Natural killer cell treated with Interleukin-12 subunit alpha and Interleukin-12 subunit beta and Interleukin-15 and Interleukin-18, amount 100 ng/mL, for 72 hours (primary cell): ENCODE results near the gene NUDT16L1. TPM values are rescaled to one million over a fixed set of nuclear protein-coding genes. Genes with fewer than 3 reads are reported as not detected.

Experiments
- ATAC-seq, 2 donors: fragments of 150-1000 bp; cut with Tn5 transposase in 1 of 2; sonication (Bioruptor Pico), chemical (Tn5 transposase) in 1 of 2; 2 replicates each; pipeline ENCODE4 v1.10.0; 2021
- DNase-seq: peaks from one replicate; pipeline ENCODE4 v3.0.0; 2022; ENCODE audit warnings: low spot score
- H3K27ac Mint-ChIP-seq, 2 donors: 1 replicate in 1 of 2; 2 replicates in 1 of 2; pipeline ENCODE4 v1.8.0; 2022; ENCODE audit warnings: mixed read lengths in 2 of 2, mild to moderate bottlenecking in 1 of 2, moderate library complexity in 1 of 2
- H3K27me3 Mint-ChIP-seq, 2 donors: 1 replicate in 1 of 2; 2 replicates in 1 of 2; pipeline ENCODE4 v1.8.0; 2022; ENCODE audit warnings: mixed read lengths in 2 of 2
- H3K36me3 Mint-ChIP-seq: one replicate; pipeline ENCODE4 v1.8.0; 2022; ENCODE audit warnings: mixed read lengths
- H3K4me1 Mint-ChIP-seq, 2 donors: 1 replicate in 1 of 2; 2 replicates in 1 of 2; pipeline ENCODE4 v1.8.0; 2022; ENCODE audit warnings: low read depth in 2 of 2, mixed read lengths in 2 of 2, mild to moderate bottlenecking in 1 of 2
- H3K4me3 Mint-ChIP-seq: one replicate; pipeline ENCODE4 v1.8.0; 2022; ENCODE audit warnings: mixed read lengths
- H3K9me3 Mint-ChIP-seq: 2 replicates; pipeline ENCODE4 v1.8.0; 2022; ENCODE audit warnings: mixed read lengths
- total RNA-seq, 2 donors: library from RNA; stranded (reverse); gene quantifications; one replicate each; pipeline ENCODE4 v1.2.3, GENCODE V29; 2022

The NUDT16L1 gene
- total RNA-seq, 2 donors from 2014 or later = 37.3 to 57.0 TPM

DNA sequence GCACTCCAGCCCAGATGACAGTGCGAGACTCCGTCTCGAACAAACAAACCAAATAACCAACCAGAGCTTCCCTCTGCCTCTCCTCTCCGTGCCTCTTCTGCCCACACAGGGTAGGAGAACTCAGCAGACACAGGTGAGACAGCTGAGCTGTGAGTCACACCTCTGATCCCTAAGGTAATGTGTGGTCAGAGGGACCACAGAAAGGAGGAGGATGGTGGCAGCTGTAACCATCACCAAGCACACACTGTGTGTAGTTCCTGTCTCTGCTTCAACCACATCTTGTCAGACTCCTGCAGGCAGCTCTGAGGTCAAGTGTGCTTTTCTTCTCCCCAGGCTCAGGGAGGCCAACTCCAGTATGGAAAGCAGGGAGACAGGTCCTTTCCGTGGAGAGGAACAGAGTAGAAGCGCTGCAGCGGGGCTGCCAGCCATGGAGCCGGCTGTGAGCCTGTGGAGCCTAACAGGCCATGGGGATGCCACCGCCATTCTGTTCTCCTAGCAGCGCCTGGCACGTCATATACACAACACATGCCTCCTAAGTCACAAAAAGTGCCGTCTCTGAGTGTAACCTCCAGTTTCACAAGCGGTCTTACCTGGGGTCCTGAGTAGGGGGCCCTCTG, 7.1 kb downstream of the NUDT16L1 start:
- H3K9me3 Mint-ChIP-seq = no peaks in the 10 kb centered on the region
- no peak for ATAC-seq
- no peak overlapping the region for H3K4me3 Mint-ChIP-seq
- H3K27ac Mint-ChIP-seq = no peak overlapping the region
- H3K36me3 Mint-ChIP-seq = peaks cover 6% of the 10 kb centered on the region
- DNase-seq = peak; percentile 37
- peaks cover 2% of the 10 kb centered on the region in 2 donors for H3K4me1 Mint-ChIP-seq
- H3K27me3 Mint-ChIP-seq = no peaks in the 10 kb centered on the region

DNA sequence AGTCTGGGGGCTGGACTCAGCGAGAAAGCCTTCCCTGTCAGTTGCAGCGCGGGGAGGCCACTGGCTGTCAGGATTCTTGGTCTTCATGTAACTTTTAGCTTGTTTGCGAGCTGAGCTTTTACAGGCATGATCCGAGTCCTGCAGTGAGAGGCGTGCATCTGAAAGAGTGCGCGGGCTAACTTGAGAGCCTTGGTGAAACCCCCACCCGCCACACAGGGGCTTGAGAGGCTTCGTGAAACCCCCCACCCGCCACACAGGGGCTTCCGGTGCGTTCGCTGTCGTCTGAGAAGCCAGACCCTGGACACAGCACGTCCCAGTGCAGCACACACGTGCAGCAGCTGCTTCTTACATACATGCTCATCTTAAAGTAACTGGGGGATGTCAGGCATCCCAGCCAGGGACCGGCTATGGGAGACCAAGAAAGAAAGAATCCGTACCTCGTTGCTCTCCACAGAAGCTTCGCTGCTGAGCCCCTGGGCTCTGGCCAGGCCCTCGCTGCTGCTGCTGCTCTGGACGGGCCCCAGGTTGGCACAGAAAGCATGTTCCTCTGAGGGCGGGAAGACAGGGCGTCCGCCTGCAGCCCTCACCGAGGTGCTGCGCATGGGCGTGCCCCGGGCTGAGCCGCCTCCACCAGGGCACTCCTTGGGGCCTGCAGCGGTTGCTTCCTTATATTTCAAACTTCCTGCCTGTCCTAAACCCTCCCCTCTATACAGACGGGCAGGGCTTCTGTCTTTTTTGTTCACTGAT, 7.8 kb downstream of the NUDT16L1 start:
- Mint-ChIP-seq H3K27me3 (no peaks in the 10 kb centered on the region), H3K4me3 (no peak overlapping the region), H3K36me3 (peaks cover 6% of the 10 kb centered on the region), H3K27ac (no peak overlapping the region), H3K9me3 (no peaks in the 10 kb centered on the region), H3K4me1 (no peaks in the 10 kb centered on the region)
- DNase-seq (peak; percentile 29), ATAC-seq (no peak)

DNA sequence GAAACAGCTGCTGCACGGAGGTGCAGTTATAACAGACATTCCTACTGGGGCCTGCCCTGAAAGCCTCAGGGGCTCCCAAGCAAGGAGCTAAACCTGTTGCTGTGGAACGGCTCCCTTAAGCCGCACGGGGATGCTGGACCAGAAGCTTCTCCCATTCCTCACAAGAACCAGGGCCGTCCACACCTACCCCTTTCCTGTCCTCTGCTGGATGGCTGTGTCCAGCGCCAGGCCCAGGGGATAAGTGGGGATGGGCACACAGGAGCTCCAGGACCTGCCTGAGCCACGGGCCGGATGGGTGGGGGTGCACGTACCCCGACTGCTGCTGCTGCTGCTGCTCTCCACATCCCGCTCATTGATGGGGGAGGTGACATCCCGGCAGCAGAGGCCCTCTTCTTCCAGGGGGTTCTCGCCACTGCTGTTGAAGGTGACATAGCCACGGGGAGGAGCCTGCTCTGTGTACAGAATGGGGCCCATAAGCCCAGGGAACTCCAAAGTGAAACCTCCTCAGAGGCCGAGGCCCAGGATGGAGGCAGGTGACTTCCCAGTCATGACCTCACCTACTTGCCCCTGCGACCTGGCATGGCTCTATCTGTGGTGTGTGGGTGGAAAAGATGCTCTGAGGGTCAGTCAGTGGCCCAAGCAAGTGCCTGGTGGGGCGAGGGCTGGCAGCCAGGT, 8.6 kb downstream of the NUDT16L1 start:
- Mint-ChIP-seq H3K27ac (no peak overlapping the region), H3K4me3 (no peak overlapping the region), H3K36me3 (peaks cover 10% of the 10 kb centered on the region), H3K4me1 (peaks cover 0 to 3% of the 10 kb centered on the region in 2 donors), H3K9me3 (no peaks in the 10 kb centered on the region), H3K27me3 (no peaks in the 10 kb centered on the region)
- DNase-seq = peak; percentile 35
- ATAC-seq = no peak

DNA sequence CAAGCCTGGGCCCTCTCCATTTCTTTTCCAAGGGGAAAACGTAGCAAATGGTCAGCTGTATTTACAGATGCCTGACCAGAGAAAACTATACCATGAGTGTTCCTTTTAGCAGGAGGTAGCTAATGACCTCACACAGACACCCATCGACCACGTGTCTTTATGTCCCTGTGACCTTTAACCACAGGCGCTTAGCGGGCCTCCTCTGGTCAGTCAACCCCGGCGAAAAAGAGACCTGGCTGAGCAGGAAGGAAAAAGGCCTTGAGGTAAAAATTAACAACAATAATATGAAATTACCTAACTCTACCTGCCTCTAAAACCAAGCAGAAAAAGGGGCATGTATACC, 9.1 kb downstream of the NUDT16L1 start:
- H3K36me3 Mint-ChIP-seq = peaks cover 11% of the 10 kb centered on the region
- H3K9me3 Mint-ChIP-seq = no peaks in the 10 kb centered on the region

DNA sequence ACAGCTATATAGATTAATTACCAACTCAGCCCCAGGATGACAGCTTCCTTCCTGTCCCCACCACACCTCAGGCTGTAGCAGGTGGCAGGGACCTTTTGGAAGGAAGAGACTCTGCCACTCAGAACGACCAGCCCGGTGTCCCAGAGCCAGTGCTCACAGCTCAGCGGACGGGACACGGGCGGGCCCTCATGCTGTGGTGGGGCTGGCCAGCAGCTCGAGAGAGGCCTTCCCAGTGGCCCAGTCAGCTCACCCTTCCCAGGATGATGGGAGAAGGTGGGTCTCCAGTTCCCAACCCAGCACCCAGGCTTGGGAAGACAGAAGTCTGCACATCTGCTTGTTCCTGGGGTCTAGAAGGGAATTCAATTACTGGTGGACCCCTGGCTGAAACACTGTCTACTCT, 10.5 kb downstream of the NUDT16L1 start:
- peaks cover 0 to 3% of the 10 kb centered on the region in 2 donors for H3K4me1 Mint-ChIP-seq
- H3K9me3 Mint-ChIP-seq = no peaks in the 10 kb centered on the region
- no peak overlapping the region for H3K27ac Mint-ChIP-seq
- H3K36me3 Mint-ChIP-seq = peaks cover 11% of the 10 kb centered on the region
- no peaks in the 10 kb centered on the region for H3K27me3 Mint-ChIP-seq
- ATAC-seq = no peak
- no peak for DNase-seq
- no peak overlapping the region for H3K4me3 Mint-ChIP-seq

More for the DNA sequence above, 9.1 kb downstream of the NUDT16L1 start:
- Mint-ChIP-seq H3K4me3 (no peak overlapping the region), H3K4me1 (peaks cover 0 to 3% of the 10 kb centered on the region in 2 donors), H3K27me3 (no peaks in the 10 kb centered on the region), H3K27ac (no peak overlapping the region)
- no peak for DNase-seq
- ATAC-seq = no peak

DNA sequence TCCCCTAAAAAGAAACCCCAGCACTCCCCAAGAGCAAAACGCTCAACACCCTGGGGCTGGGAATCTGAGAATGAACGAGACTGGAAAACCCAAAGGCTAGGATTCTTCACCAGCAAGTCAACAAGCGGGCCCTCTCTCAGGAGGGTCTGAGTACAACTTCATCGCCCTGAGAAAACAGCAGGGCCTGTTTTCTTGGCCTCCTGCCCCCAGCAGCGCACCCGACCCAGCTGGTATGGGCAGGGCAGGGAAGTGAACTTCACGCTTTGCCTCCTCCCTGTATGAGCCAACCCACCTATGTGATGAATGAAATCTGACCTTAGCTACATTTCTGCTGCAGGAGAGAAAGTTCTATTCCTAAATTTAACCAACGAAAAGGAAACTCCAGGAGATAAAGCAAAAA, 11.1 kb downstream of the NUDT16L1 start:
- Mint-ChIP-seq H3K9me3 (no peaks in the 10 kb centered on the region), H3K27me3 (no peaks in the 10 kb centered on the region), H3K27ac (no peak overlapping the region), H3K4me3 (no peak overlapping the region), H3K36me3 (peaks cover 11% of the 10 kb centered on the region), H3K4me1 (peaks cover 0 to 3% of the 10 kb centered on the region in 2 donors)
- DNase-seq (no peak), ATAC-seq (no peak)

DNA sequence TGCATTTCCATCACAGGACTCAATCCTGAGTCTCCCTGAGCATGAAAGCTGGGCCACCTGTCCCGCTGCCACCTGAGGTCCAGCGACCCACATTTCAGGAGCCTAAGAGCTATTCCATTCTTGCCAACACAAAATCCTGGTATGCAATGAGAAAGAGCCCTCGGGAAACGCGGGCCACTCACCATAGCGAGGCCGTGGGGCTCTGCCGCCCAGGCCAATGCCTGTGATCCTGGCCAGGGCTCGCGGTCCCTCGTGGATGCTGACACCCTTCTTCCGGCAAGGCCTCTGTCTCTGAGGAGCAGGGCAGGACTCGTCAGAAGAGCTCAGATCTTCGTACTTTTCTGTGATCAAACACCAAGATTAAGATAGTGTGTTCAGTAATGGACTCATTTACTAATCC, 11.6 kb downstream of the NUDT16L1 start:
- no peak overlapping the region for H3K27ac Mint-ChIP-seq
- peaks cover 0 to 3% of the 10 kb centered on the region in 2 donors for H3K4me1 Mint-ChIP-seq
- H3K27me3 Mint-ChIP-seq = no peaks in the 10 kb centered on the region
- H3K4me3 Mint-ChIP-seq = no peak overlapping the region
- no peak for ATAC-seq
- H3K9me3 Mint-ChIP-seq = no peaks in the 10 kb centered on the region
- H3K36me3 Mint-ChIP-seq = peaks cover 6% of the 10 kb centered on the region
- peak; percentile 53 for DNase-seq

DNA sequence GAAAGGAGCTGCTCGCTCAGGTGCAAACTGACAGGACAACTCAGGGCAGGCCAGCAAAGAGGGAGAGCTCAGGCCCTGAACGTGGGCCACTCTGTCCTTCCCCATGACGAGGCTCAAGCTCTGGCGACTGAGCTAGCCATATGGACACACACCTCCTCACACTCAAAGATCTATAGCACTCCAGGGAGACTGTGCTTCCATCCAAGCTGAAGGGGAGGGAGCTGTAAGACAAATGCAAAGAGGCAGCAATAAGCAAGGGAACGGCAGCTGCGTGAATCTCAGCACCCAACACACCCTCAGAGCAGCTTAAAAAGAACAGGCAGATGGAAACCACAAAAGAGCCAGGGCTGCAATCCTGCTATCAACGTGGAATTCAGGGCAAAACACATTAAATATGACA, 13.5 kb downstream of the NUDT16L1 start:
- H3K36me3 Mint-ChIP-seq = peaks cover 6% of the 10 kb centered on the region
- peak overlapping the region in 1 of 2 donors; percentile 28 for H3K27ac Mint-ChIP-seq
- H3K4me1 Mint-ChIP-seq = peaks cover 0 to 3% of the 10 kb centered on the region in 2 donors
- no peaks in the 10 kb centered on the region for H3K9me3 Mint-ChIP-seq
- no peak overlapping the region for H3K4me3 Mint-ChIP-seq
- DNase-seq (no peak), ATAC-seq (no peak)
- H3K27me3 Mint-ChIP-seq = no peaks in the 10 kb centered on the region

DNA sequence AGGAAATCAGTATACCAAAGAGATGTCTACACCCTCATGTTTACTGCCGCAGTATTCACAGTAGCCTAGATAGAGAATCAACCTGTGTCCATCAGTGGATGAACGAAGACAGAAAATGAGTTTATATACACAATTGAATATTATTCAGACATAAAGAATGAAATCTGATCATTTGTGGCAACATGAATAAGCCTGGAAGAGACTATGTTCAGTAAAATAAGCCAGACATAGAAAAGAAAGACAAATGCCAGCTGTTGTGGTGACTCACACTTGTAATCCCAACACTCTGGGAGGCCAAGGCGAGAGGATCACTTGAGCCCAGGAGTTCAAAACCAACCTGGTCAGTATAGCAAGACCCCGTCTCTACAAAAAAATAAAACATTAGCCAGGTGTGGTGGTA, 16.1 kb downstream of the NUDT16L1 start:
- H3K4me1 Mint-ChIP-seq = peaks cover 0 to 3% of the 10 kb centered on the region in 2 donors
- H3K36me3 Mint-ChIP-seq = peaks cover 6% of the 10 kb centered on the region
- no peak overlapping the region for H3K27ac Mint-ChIP-seq
- H3K9me3 Mint-ChIP-seq = no peaks in the 10 kb centered on the region
- H3K4me3 Mint-ChIP-seq = no peak overlapping the region
- H3K27me3 Mint-ChIP-seq = no peaks in the 10 kb centered on the region
- ATAC-seq (no peak), DNase-seq (no peak)

DNA sequence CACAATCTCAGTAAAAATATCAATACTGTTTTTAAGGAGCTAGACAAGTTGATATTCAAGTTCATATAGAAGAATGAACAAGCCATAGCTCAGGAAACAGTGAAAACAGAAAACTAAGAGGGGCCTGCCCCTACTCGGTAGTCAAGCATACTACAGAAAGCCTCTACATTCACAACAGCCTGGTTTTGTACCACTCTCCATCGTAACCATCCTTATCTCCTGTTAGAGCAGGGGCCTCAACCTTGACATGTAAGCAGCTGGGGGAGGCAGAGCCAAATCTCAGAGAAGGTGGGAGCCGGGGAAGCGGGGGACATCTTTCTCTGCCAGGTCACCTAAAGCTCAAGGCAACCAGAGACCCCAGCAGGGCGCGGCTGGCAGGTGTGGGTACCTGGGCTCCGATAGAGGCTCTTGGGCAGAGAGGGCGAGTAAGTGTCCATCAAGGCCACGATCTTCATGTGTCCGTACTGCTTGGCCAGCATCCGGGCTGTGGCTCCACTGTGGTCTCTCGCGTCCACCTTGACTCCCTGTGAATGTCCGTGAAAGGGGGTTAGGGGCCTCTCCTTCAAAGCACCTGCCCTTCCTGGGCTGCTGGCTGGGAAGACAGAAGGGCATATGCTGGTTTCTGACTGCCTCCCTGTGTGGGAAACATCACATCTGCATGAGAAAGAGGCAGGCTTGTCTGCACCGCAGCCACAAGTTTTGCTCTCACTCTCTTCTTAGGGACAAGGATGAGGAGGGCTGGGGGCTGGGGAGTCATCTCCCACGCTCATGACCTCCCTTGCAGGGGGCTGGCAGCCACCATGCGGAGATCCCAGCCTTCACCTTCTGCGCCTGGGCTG, 20.5 kb downstream of the NUDT16L1 start:
- ATAC-seq = no peak
- Mint-ChIP-seq H3K27me3 (no peaks in the 10 kb centered on the region), H3K4me1 (no peaks in the 10 kb centered on the region), H3K9me3 (no peaks in the 10 kb centered on the region), H3K27ac (no peak overlapping the region), H3K36me3 (no peaks in the 10 kb centered on the region), H3K4me3 (no peak overlapping the region)
- no peak for DNase-seq

DNA sequence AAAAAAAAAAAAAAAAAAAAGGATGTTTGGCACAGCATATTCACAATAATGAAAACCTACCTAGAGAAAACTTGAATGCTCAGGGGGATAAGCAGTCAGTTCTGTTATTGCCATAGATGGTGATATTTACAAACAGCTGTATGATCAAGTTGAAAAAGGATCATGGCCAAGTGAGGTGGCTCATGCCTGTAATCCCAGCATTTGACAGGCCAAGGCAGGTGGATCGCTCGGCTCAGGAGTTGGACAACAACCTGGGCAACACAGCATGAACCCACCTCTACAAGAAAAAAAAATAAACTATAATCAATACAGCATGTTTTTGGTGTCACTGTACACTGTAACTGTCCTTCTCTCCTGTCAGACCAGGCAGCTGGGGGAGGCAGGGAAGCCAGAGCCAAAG, 21.6 kb downstream of the NUDT16L1 start:
- Mint-ChIP-seq H3K27ac (no peak overlapping the region), H3K9me3 (no peaks in the 10 kb centered on the region), H3K4me3 (no peak overlapping the region), H3K36me3 (no peaks in the 10 kb centered on the region), H3K27me3 (no peaks in the 10 kb centered on the region), H3K4me1 (no peaks in the 10 kb centered on the region)
- DNase-seq (no peak), ATAC-seq (no peak)

DNA sequence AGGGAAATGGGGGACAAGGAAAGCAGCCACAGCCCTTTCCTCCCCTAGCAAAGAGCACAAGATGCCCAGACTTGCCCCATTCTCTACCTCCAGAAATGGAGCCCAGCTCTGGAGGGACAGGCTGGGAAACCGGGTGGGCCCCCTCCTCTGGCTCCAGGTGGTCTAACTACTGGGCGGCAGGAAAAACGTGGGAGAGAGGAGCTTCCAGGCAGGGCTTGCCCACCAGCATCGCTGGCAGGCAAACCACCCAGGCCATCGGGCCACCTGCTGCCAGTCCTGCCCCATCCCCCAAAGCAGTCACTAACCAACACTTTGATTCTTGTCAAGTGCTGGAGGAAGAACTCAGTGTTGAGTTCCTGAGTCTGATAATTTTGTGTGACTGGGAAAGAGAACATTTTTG, 25.1 kb downstream of the NUDT16L1 start:
- no peak for ATAC-seq
- peaks cover 0 to 2% of the 10 kb centered on the region in 2 donors for H3K4me1 Mint-ChIP-seq
- H3K27ac Mint-ChIP-seq = no peak overlapping the region
- no peak overlapping the region for H3K4me3 Mint-ChIP-seq
- H3K36me3 Mint-ChIP-seq = no peaks in the 10 kb centered on the region
- no peak for DNase-seq
- no peaks in the 10 kb centered on the region for H3K9me3 Mint-ChIP-seq
- H3K27me3 Mint-ChIP-seq = no peaks in the 10 kb centered on the region

DNA sequence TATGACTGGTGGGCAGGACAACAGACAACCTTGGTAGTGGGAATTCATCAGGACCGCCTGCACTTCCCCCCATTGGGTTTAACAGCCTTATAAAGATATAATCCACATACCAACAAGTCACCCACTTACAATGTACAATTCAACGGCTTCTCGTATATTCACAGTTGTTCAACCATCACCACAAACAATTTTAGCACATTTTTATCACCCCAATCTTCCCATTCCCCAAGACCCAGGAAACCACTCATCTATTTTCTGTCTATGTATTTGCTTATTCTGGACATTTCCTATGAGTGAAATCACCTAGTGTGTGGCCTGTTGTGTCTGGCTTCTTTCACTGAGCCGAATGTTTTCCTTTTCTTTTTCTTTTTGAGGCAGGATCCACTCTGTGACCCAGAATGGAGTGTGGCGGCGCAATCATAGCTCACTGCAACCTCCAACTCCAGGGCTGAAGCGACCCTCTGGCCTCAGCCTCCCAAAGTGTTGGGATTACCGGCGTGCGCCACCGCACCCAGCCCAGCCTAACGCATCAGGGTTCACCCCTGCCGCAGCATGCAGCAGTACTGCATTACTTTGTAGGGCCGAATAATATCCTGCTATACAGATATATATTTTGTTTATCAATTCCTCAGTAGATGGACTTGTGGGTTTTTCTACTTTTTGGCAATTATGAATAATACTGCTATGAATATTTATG, 29.9 kb downstream of the NUDT16L1 start:
- Mint-ChIP-seq H3K27ac (no peak overlapping the region), H3K27me3 (no peaks in the 10 kb centered on the region), H3K9me3 (no peaks in the 10 kb centered on the region), H3K4me3 (no peak overlapping the region), H3K36me3 (no peaks in the 10 kb centered on the region), H3K4me1 (peaks cover 0 to 2% of the 10 kb centered on the region in 2 donors)
- DNase-seq (no peak), ATAC-seq (no peak)
